ENCODE results near the gene SYT2.

The SYT2 gene

GRCh38 chr1:202691816-202692215 lies 18.4 kb downstream of the SYT2 start:
- TF ChIP-seq POLR2A (IDR thresholded peaks at IDR 0.05; ENCODE audit: low read length) (no peak), GATA1 (IDR thresholded peaks at IDR 0.05; ENCODE audit: low read depth, low read length) (no peak)
- DNase-seq: no peak

- no peak for TF ChIP-seq POLR2A (IDR thresholded peaks at IDR 0.05; ENCODE audit: low read length)
- no peak for TF ChIP-seq GATA1 (IDR thresholded peaks at IDR 0.05; ENCODE audit: low read depth, low read length)
- DNase-seq: no peak
These were observed 20.5 kb downstream of the SYT2 start for GRCh38 chr1:202689493-202690342.

GRCh38 chr1:202689082-202689481 lies 21.2 kb downstream of the SYT2 start:
- DNase-seq: no peak
- TF ChIP-seq POLR2A (IDR thresholded peaks at IDR 0.05; ENCODE audit: low read length): no peak

- no peak for DNase-seq
- TF ChIP-seq POLR2A (IDR thresholded peaks at IDR 0.05; ENCODE audit: low read length) (no peak), GATA1 (IDR thresholded peaks at IDR 0.05; ENCODE audit: low read depth, low read length) (no peak)
These were observed 21.9 kb downstream of the SYT2 start for GRCh38 chr1:202688401-202688800.

GRCh38 chr1:202687798-202688197 lies 22.5 kb downstream of the SYT2 start:
- TF ChIP-seq GATA1 (IDR thresholded peaks at IDR 0.05; ENCODE audit: low read depth, low read length) (no peak), POLR2A (IDR thresholded peaks at IDR 0.05; ENCODE audit: low read length) (no peak)
- DNase-seq: no peak

GRCh38 chr1:202687370-202687769 lies 22.9 kb downstream of the SYT2 start:
- DNase-seq: no peak
- no peak for TF ChIP-seq GATA1 (IDR thresholded peaks at IDR 0.05; ENCODE audit: low read depth, low read length)
- no peak for TF ChIP-seq POLR2A (IDR thresholded peaks at IDR 0.05; ENCODE audit: low read length)

GRCh38 chr1:202685641-202686040 lies 24.6 kb downstream of the SYT2 start:
- no peak for TF ChIP-seq GATA1 (IDR thresholded peaks at IDR 0.05; ENCODE audit: low read depth, low read length)
- no peak for TF ChIP-seq POLR2A (IDR thresholded peaks at IDR 0.05; ENCODE audit: low read length)
- DNase-seq: no peak

- DNase-seq: no peak
- TF ChIP-seq POLR2A (IDR thresholded peaks at IDR 0.05; ENCODE audit: low read length) (no peak), GATA1 (IDR thresholded peaks at IDR 0.05; ENCODE audit: low read depth, low read length) (no peak)
These were observed 25.5 kb downstream of the SYT2 start for GRCh38 chr1:202684716-202685115.

- TF ChIP-seq POLR2A (IDR thresholded peaks at IDR 0.05; ENCODE audit: low read length) (no peak), GATA1 (IDR thresholded peaks at IDR 0.05; ENCODE audit: low read depth, low read length) (no peak)
- DNase-seq: no peak
These were observed 27.2 kb downstream of the SYT2 start for GRCh38 chr1:202683029-202683428.

GRCh38 chr1:202682477-202682876 lies 27.8 kb downstream of the SYT2 start:
- TF ChIP-seq GATA1 (IDR thresholded peaks at IDR 0.05; ENCODE audit: low read depth, low read length) (no peak), POLR2A (IDR thresholded peaks at IDR 0.05; ENCODE audit: low read length) (no peak)
- no peak for DNase-seq

- no peak for DNase-seq
- TF ChIP-seq GATA1 (IDR thresholded peaks at IDR 0.05; ENCODE audit: low read depth, low read length) (no peak), POLR2A (IDR thresholded peaks at IDR 0.05; ENCODE audit: low read length) (no peak)
These were observed 28.4 kb downstream of the SYT2 start for GRCh38 chr1:202681736-202682420.

- TF ChIP-seq GATA1 (IDR thresholded peaks at IDR 0.05; ENCODE audit: low read depth, low read length): no peak
- TF ChIP-seq POLR2A (IDR thresholded peaks at IDR 0.05; ENCODE audit: low read length): no peak
- DNase-seq: no peak
These were observed 29.5 kb downstream of the SYT2 start for GRCh38 chr1:202680586-202681352.

- DNase-seq: no peak
- no peak for TF ChIP-seq POLR2A (IDR thresholded peaks at IDR 0.05; ENCODE audit: low read length)
- no peak for TF ChIP-seq GATA1 (IDR thresholded peaks at IDR 0.05; ENCODE audit: low read depth, low read length)
These were observed 30.7 kb downstream of the SYT2 start for GRCh38 chr1:202679406-202680177.

Measured in erythroblast (primary cell).